ENCODE data around the gene CHST8. TPM values are rescaled to one million over a fixed set of nuclear protein-coding genes. Genes with fewer than 3 reads are reported as not detected.
"Not testable (repeated sequence)": the region's sequence is repeated elsewhere in the genome, so short reads cannot be mapped to it uniquely, and the experiment has no call there.

CHST8 gene
- polyA plus RNA-seq, 4 donors: 0.13 to 0.45 (median 0.29) TPM

DNA sequence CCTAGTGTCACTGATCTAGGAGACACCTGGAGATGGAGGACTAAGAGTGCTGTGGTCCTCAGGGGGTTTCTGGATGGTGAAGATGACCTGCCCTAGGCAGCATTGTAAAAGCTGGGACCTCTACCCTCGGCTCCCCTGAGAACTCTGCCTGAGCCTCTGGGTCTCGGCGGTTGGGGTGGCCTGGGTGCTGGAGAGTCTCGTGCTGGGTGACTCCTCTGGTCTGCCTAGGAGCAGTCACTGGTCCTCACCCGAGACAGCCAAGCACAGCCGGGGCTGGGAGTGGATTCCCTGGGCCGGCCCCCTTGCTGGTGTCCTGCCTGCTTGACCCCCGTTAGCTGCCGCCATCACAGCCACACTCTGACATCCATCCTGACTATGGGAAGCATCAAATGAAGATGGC lies 181.6 kb downstream of the CHST8 start:
- no peak for DNase-seq (ENCODE audit: low read depth in 4 of 4, low spot score in 3 of 4)

DNA sequence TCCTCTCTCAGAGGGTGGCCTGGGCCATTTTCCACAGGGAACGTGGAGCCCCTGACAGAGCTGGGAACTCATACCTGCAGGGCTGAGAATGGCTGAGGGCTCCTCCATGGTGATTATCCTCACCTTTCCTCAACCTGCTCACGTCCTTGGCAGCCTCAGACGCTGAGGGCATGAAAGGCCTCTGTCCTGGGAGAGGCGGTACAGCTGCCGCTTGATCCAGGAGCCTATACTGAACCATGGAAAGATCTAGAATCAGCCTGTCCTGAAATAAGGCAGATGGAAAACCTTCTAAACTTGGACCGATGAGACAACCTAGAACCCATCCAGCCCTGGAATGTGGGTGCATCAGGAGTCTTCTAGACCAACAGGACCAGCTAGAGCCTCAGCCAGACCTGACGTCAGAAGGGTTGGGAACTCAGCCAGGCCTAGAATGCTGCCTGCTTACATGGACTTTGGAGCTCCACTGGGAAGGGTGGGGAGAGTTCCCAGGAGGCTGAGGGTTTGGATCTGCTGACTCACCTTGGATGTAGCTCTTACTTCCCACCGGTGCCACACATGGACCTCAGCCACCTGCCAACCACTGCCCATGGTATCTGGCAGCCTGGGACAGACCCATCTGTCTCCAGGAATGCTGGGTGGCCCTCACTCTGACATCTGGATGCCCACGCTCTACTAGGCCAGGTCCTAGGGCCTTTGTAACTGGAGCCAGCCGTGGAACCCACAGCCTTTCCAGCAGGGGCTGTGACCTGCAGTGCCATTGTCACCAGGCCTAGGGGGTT lies 182.5 kb downstream of the CHST8 start:
- DNase-seq (ENCODE audit: low read depth in 4 of 4, low spot score in 3 of 4): no peak

DNA sequence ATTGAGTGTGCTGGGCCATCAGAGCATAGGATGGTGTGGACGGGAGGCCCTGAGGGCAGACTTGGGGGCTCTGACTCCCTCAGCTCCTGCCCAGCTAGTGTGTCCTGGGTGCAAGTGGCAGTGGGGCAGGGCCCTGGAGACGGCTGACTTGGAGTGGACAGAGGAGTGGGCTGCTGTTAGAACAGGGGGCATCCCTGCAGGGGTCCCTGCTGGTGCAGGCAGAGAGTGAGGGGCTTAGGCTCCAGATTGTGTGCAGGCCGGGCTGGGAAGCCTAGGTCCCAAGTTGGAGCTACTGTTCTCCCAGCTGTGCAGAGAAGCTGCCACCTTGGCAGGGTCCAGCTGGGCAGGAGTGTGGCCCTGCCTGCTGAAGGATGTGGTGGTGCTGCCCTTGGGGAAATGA lies 183.6 kb downstream of the CHST8 start:
- DNase-seq (ENCODE audit: low read depth in 4 of 4, low spot score in 3 of 4): no peak

DNA sequence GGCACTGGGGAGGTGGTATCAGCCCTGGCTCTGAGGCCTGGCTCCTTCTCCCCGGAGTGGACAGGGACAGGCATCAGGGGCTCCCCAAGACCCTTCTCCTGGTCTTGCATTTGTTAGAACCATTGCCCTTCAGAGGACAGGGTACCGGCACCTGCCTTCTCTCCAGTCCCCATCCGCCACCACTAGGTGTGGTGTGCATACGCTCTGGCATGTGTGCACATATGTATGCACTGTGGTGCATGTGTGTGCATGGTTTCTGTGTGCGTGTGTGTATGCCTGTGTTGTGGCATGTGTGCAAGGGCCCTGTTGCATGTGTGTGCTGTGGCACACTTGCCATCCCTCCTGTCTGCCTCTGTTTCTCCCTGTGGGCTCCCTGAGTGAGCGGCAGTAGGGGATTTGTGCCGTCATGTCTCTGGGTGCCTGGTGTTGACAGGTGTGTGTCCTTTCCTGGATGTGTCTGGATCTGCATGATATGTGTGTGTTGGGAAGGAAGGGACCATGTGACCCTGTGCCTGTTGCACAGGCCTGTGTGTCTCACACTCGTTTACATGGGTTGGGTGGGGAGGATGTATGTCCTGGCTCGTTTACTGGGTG lies 184.2 kb downstream of the CHST8 start:
- DNase-seq (ENCODE audit: low read depth in 4 of 4, low spot score in 3 of 4): no peak

DNA sequence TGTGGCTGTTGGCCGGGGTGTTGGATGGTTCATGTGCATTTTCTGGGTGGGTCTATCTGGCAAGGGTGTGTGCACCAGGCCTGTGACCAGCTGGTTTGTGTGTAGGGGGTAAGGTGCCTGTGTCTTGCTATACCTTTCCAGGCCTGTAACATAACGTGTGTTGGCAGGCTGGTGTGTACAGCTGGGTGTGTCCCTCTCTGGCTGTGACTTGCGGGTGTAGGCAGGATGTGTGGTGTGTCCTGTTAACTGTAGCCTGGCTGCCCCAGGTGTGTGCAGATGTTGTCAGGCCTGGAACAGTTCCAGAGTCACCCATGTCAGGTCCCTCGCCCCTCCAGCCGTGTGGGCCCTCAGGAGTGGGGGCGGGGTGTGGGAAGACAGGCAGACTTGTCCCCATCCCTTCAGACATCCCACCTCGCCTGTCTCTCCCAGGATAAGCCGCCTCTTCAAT lies 184.7 kb downstream of the CHST8 start:
- no peak for DNase-seq (ENCODE audit: low read depth in 4 of 4, low spot score in 3 of 4)

DNA sequence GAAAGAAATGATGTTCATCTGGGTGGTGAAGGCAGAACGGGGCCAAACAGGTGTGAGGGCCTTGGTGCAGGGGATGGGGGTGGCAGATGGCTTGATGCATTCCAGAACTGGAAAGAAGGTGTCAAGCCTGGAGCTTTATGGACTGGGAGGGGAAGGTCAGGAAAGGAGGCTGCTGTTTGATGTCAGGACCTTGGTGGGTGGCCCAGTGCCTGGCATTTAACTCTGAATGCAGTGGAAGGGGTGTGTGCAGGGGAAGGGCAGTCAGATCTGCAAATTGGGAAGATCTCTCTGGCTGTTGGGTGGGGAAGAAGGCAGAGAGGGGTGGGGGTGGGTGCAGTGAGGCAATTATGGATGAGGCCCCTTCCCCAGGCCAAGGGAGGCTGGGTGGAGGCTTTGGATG lies 186.6 kb downstream of the CHST8 start:
- no peak for DNase-seq (ENCODE audit: low read depth in 4 of 4, low spot score in 3 of 4)

DNA sequence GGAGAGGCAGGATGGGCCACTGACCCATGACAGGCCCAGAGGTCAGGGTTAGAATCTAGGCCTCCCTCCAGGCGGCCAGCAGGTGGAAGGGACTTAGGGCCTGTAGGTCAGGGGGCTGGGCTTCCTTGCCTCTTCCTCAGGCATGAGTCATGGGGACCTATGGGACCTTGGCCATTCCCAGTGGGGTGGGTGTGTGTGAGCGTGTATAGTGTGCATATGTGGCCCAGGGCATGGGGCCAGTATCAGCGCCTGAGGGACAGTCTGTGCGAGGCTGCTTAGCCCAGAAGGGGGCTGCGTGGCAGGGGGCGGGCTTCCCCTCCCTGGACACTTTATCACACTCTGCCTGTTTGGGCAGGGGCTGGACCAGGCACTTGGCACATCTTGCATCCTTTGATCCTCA lies 188.2 kb downstream of the CHST8 start:
- DNase-seq (ENCODE audit: low read depth in 4 of 4, low spot score in 3 of 4): no peak

DNA sequence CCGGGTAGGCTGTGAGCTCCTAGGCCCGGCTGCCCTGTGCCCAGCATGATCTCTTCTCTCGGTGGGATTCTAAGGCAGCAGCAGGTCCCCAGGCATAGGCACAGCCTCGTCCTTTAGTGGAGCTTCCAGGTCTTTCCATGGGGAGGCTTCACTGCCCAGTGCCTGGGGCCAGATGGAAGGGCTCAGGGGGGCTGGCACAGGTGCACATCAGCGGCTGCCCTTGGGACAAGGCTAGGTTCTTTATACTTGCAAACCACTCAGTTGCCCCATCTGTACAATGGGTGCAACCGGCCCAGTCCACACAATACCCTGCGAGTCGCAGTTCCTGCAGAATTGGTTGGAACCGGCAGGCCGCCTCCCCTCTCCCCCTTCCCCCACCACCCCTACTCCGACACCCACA lies 189.1 kb downstream of the CHST8 start:
- DNase-seq (ENCODE audit: low read depth in 4 of 4, low spot score in 3 of 4): no peak

DNA sequence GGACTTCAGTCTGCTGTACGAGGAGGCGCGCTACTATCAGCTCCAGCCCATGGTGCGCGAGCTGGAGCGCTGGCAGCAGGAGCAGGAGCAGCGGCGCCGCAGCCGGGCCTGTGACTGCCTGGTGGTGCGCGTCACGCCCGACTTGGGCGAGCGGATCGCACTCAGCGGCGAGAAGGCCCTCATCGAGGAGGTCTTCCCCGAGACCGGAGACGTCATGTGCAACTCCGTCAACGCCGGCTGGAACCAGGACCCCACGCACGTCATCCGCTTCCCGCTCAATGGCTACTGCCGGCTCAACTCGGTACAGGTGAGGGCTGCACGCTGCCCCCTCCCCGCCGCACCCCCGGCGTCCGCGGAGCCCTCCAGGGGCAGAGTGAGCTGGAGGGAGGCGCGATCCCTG lies 189.5 kb downstream of the CHST8 start:
- no peak for DNase-seq (ENCODE audit: low read depth in 4 of 4, low spot score in 3 of 4)

DNA sequence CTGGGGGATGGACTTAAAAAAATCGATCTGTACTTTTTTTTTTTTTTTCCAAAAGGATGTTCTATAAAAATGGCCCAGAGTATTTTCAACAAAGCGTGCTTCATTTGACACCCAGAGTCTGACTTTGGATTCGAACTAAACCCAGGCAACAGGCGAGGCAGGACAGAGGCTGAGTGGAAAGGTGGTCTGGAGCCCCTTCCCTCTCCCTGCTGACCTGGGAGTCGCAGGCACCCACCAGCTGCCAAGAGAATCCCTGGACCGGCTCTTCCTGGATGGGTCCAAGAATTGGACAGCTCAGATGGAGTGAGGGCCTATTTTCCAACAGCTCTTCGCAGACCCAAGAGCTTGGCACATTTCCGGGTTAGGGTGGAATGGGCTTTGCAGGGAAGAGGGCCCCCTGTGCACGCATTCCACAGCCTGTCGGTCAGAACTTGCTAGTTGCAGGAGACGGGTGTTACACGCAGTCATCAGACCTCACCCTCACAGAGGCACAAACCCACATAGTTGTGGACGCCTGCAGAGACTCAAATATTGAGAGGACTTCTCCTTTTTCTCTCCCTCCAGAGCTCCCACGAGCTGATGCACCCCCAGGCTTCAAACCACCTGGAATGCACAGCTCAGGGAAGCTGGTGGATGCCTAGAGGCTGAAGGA lies 190.1 kb downstream of the CHST8 start:
- DNase-seq (ENCODE audit: low read depth in 4 of 4, low spot score in 3 of 4): no peak

DNA sequence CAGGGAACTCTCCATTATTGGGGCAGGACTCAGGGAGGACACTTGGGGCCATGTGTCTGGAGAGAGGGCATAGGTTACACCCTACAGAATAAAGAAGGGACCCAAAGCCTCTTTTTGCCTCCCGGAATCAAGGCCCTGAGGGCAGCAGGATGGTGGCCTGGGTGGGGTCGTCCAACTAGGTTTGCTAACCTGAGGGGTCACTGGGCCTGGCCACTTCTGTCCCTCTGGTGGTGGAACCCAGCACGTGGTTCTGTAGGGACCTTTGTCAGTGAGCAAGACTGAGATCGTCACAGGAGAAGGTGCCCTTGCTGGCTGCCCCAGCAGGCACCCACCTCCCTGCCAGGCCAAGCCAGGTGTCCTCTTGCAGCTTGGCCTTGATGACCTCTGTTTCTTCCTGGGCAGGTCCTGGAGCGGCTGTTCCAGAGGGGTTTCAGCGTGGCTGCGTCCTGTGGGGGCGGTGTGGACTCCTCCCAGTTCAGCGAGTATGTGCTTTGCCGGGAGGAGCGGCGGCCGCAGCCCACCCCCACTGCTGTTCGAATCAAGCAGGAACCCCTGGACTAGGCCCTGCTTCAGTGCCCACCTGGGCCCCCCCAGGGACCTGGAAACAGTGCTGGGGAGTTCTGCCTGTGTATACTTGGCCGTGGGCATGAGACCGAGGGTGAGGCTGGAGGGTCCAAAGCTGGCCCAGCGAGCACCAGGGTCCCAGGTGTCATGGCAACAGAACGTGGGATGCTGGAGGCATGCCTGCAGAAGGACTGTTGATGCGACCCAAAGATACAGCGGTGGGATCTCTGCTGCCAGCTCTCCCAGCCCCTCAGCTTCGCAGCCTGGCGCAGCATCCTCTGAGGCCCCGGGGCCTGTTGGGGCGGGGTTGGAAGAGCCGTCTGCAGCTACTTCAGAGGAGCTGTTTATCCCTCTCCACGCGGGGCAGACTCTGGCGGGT lies 190.9 kb downstream of the CHST8 start:
- no peak for DNase-seq (ENCODE audit: low read depth in 4 of 4, low spot score in 3 of 4)

DNA sequence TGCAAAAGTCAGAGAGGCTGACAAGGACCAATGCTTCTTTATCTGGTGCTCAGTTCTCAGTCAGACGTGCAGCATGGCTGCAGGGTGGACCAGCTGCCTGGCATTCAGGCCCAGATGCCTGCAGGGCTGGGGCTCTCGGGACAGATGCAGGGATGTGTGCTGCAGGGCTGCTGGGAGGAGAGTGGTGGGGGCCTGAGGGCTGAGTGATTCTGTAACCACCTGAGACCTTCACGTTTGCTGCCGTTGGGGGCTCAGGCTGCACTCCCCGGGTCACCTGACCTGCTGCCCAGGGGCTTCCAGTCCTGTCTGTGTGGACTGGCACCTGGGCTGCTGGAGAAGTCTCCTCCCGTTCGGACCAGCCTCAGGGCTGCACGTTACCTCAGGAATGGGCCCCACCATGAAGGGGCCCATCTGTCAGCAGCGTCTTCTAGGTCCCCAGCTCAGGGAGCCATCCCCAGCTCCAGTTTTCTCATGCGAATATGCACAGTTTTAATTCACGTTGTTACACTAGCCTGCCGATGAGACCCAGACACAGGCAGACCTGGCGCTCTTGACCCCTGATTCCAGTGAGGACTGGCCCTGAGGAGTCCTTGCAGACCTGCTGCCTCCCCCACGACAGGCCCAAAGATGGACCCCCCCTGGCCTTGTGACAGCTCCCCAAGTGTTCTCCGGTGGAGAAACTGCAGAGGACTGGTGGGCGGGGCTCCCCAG lies 191.8 kb downstream of the CHST8 start:
- DNase-seq (ENCODE audit: low read depth in 4 of 4, low spot score in 3 of 4): no peak

DNA sequence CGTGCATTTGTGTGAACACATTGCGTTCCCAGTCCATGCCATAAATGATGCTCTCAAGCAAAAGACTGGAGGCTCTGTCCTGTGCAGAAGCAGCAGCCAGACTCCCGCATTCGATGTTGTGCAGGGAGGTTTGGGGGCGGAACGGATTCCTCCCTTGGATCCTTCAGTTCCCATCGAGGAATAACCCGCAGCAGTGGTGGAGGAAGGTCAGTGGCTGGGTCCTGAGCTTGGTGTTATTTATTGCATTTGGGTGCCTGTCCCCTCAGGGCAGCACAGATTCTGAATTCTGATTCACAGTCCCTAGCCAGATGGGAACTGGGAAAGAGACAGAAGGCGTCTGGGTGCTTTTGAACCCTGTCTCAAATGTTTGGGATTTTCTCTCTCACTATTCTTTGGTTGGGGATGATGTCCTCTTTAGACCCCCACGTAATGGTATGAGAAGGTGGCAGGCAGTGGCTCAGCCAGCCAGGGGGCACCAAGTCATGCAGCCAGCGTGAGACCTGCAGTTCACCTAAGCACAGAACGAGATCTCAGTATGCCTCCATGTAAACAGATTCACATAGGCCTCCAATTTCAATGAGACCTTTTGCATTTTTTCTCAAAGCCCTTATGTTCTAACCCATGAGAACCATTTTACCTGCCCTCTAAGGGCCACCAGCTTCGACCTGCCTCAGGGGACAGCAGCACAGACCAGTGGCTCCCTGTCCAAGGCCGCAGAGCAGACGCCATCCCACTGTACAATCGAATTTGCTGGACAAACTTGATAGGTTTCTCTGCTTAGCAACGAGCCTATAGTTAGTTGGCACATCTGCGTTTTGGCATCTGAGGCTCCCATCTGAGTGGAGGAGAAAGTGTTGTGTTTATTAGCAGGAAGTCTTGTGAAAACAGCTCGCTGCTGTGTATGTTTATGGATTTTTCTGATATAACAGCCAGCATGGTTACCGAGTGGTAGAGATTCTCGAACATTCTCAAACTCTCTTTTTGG lies 192.7 kb downstream of the CHST8 start:
- DNase-seq (ENCODE audit: low read depth in 4 of 4, low spot score in 3 of 4): no peak

DNA sequence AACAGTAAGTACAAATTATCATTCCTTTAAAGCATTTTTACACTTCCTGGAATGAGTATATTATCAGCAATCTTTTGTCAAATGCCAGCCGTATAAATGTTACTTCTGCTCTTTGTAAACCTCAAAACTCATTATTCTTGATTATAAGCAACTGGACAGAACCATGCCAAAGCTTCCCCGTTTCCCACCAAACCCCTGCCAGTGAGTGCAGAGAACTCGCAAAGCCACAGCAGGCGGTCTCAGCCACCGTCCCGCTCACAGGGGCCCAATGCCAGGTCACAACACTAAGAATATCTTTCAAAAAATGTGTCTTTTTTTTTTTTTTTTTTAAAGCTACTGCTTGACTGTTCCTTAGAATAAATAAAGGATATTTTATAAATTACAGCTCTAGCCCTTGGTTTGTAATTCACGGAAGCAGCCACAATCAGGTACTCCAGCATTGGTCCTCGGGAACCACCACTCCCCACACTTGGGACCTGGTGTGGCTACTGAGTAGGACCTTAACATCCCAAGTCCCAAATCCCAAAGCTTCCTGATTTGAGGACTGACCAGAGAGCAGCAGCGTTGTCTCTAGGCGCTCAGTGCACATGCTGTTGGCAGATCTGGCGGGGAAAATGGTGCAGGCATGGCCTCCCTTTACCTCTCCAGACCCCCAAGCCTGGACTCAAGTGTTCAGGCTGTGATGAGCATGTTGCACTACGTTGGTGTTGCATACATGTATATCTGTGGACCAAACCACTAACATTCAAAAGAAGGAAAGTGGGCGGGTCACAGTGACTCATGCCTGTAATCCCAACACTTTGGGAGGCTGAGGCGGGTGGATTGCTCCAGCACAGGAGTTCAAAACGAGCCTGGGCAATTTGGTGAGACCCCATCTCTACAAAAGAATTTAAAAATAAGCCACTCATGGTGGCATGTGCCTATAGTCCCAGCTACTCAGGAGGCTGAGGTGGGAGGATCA lies 193.9 kb downstream of the CHST8 start:
- no peak for DNase-seq (ENCODE audit: low read depth in 4 of 4, low spot score in 3 of 4)

DNA sequence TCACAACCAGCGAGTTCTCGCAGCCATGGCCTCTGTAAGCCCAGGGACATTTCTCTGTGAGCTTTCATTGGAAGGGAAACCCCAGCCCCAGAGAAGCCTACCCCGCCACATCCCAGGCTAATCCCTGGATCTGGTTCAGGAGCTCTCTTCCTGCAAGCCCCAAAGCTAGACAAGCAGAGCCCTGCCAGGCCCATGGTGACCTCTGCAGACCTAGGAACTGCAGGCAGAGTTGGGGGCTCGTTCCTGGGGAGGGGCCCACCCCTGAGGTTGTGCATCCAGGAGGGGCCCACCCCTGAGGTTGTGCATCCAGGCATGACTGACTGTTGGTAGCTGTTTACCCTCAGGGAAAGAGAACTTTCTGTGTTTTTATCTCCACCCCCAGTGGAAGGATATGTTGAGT lies 196.7 kb downstream of the CHST8 start:
- no peak for DNase-seq (ENCODE audit: low read depth in 4 of 4, low spot score in 3 of 4)

DNA sequence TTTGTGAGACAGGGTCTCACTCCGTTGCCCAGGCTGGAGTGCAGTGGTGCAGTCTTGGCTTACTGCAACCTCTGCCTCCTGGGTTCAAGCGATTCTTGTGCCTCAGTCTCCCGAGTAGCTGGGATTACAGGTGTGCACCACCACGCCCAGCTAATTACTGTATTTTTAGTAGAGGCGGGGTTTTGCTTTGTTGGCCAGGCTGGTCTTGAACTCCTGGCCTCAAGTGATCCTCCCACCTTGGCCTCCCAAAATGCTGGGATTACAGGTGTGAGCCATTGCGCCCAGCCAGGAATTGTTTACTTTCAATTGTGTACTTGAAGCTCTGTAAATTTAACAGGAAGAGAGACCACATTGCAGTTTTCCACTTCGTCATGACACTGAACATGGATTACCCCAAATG lies 197.3 kb downstream of the CHST8 start:
- not testable (repeated sequence) for DNase-seq (ENCODE audit: low read depth in 4 of 4, low spot score in 3 of 4)

DNA sequence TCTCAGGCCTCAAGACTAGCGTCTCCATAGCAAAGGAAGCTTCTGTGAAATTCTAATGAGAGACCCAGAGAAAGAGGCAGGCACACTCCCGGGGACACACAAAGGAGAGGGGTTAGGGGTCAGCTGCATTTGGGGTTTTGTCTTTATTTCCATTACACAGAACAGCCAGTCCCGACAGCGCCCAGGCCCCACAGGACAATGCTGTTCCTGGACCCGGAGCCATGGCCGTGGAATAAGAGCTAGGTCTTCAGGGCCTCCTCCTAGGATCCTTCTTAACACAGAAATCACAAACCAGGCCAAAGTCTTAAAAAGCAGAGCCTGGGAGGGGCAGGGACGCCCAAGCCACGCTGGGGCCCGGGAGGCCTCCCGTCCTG lies 197.7 kb downstream of the CHST8 start:
- no peak for DNase-seq (ENCODE audit: low read depth in 4 of 4, low spot score in 3 of 4)

All from right renal pelvis (tissue), 4 donors.